Activated T-cell treated with anti-CD3 and anti-CD28 coated beads, Interleukin-2, amount 50 U/mL, for 1 hour (primary cell): ENCODE measurements around the gene SLC6A11.

Source experiments
- DNase-seq: peaks from one replicate; pipeline ENCODE4 v3.0.0-alpha.2; 2020

SLC6A11 gene

GRCh38 chr3:10890665-10891064 lies 74.6 kb downstream of the SLC6A11 start:
- DNase-seq, result no peak

- no peak for DNase-seq
Measured at GRCh38 chr3:10892622-10893021, 76.6 kb downstream of the SLC6A11 start.

GRCh38 chr3:10901296-10901945 lies 85.4 kb downstream of the SLC6A11 start:
- DNase-seq, result no peak

GRCh38 chr3:10907262-10907661 lies 91.2 kb downstream of the SLC6A11 start:
- DNase-seq, result no peak

GRCh38 chr3:10910367-10910766 lies 94.3 kb downstream of the SLC6A11 start:
- DNase-seq, result no peak

GRCh38 chr3:10911350-10912002 lies 95.4 kb downstream of the SLC6A11 start:
- no peak for DNase-seq

- no peak for DNase-seq
Measured at GRCh38 chr3:10912786-10913185, 96.8 kb downstream of the SLC6A11 start.

- DNase-seq, result no peak
Measured at GRCh38 chr3:10915376-10915775, 99.3 kb downstream of the SLC6A11 start.

- DNase-seq, result no peak
Measured at GRCh38 chr3:10917176-10917575, 101.1 kb downstream of the SLC6A11 start.

- no peak for DNase-seq
Measured at GRCh38 chr3:10918011-10918410, 102.0 kb downstream of the SLC6A11 start.

- no peak for DNase-seq
Measured at GRCh38 chr3:10919636-10920035, 103.6 kb downstream of the SLC6A11 start.

GRCh38 chr3:10925436-10926255 lies 109.6 kb downstream of the SLC6A11 start:
- DNase-seq, result no peak

GRCh38 chr3:10926256-10926810 lies 110.3 kb downstream of the SLC6A11 start:
- no peak for DNase-seq

- no peak for DNase-seq
Measured at GRCh38 chr3:10926811-10927521, 110.9 kb downstream of the SLC6A11 start.

GRCh38 chr3:10927551-10927950 lies 111.5 kb downstream of the SLC6A11 start:
- no peak for DNase-seq

GRCh38 chr3:10928407-10928960 lies 112.5 kb downstream of the SLC6A11 start:
- DNase-seq, result no peak

- no peak for DNase-seq
Measured at GRCh38 chr3:10928961-10929471, 113.0 kb downstream of the SLC6A11 start.

- no peak for DNase-seq
Measured at GRCh38 chr3:10929978-10930665, 114.1 kb downstream of the SLC6A11 start.

GRCh38 chr3:10930666-10931040 lies 114.6 kb downstream of the SLC6A11 start:
- no peak for DNase-seq

GRCh38 chr3:10932596-10932995 lies 116.6 kb downstream of the SLC6A11 start:
- no peak for DNase-seq

- no peak for DNase-seq
Measured at GRCh38 chr3:10933021-10933420, 117.0 kb downstream of the SLC6A11 start.

GRCh38 chr3:10933470-10933804 lies 117.4 kb downstream of the SLC6A11 start:
- no peak for DNase-seq
